ENCODE measurements around the gene CATSPER1.

CATSPER1 gene

DNA sequence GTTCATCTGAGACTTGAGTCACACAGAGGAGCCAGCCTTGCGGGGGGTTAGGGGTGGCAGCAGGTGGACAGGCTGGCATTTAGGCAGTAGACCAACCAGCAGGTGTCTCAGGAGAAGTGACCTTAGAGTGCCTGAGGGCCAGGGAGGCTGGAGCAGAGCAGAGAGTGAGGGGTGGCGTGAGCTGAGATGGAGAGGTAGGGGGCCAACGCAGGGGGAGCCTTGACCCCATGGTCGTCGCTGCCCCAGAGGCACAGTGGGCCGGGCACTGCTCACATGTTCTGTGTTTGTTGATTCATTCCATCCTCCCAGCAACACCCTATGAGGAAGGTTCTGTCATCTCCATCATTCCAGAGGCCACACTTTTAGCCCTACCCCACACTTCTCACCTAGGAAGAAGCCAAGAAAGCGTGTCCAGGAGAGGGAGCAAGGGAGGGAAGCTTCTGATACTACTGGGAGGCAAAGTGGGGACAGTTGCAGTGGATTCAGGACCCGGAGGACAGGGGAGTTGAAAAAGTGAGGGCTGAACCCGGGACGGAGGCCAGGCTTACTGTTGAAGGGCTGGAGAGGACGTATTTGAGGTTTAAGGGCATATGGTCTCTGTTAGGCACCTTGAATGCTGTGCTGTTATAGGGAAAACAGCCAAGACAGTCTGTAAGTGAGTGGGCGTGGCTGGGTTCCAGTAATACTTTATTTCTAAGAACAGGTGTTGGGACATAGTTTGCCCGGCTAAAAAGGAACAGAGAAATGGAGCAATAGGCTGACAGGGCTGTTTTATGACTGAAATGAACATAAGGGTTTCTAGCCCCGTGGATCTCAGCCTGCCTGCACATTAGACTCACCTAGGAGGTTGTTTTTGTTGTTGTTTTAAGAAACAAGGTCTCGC is 57.4 kb downstream of the CATSPER1 start:
- DNase-seq (ENCODE audit: low read depth in 2 of 2) = no peak

GRCh38 chr11:65967329-65967934 is 58.8 kb downstream of the CATSPER1 start:
- DNase-seq (ENCODE audit: low read depth in 2 of 2) = no peak
